ENCODE measurements around the gene CACNA1C.
"Not testable (repeated sequence)": the region's sequence is repeated elsewhere in the genome, so short reads cannot be mapped to it uniquely, and the experiment has no call there.

CACNA1C gene

DNA sequence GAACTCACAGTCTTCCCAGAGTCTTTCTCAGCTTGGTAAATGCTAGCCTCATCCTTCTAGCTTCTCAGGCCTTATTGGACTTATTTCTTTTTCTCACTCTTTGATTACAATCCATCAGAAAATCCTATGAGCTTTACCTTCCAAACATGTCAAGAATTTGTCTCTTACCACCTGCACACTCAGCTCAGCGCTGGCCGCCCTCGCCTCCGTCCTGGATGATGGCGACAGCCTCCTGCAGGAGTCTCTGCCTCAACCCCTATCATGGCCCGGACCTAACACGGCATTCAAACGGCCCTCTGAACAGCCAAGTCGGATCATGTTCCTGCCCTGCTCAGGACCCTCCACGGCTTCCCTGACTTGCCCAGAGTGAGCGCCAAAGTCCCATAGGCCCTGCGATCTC lies 408.9 kb downstream of the CACNA1C start:
- no peak for DNase-seq

DNA sequence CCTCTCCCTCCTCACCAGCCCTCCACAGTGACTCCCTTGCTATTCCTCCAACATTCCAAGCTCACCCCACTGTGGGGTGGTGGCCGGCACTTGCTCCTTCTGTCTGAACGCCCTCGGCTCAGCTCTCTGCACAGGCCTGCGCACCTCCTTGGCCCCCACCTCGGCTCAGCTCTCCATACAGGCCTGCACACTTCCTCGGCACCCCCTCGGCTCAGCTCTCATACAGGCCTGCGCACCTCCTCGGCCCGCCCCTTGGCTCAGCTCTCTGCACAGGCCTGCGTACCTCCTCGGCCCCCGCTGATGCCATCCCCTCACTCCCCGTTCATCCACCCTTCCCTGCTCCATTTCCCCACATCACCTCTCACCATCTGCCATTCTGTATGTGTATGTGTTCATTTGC lies 409.3 kb downstream of the CACNA1C start:
- DNase-seq: no peak

DNA sequence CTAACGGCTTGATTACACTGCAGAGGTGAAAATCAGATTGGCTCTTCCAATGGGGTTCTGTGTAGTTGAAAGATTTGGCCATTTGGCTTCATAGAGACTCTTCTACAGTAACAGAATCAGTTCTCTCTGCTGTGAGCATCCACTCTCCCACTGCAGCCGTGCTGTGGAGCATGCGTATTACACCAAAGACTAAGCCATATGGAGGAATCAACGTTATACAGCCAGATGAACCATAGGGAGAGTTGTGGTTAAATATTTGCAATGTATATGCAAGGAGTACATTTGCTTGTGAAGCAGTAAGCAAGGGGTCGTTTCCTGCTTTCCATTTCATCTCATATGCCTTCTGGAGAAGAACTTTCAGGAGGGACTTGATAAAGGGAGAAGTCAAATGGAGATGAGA lies 410.9 kb downstream of the CACNA1C start:
- DNase-seq: no peak

DNA sequence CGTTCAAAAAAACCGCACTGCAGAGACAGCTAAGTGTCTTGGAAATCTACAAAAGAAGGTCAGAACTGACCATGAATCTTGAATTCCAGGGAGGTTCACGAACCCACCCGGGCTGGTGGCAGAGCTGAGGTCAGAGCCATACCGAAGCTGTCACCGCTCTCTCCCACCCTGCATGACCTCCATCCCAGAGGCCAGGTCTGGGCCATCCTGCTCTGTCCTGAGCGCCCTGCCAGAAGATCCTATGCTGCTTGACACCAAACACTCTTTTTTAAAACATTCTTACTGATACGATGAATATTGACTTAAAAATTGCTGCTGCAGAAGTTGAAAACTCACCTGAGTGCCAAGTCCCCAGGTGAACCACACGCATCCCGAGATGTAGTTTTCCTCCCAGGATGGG lies 412.9 kb downstream of the CACNA1C start:
- no peak for DNase-seq

DNA sequence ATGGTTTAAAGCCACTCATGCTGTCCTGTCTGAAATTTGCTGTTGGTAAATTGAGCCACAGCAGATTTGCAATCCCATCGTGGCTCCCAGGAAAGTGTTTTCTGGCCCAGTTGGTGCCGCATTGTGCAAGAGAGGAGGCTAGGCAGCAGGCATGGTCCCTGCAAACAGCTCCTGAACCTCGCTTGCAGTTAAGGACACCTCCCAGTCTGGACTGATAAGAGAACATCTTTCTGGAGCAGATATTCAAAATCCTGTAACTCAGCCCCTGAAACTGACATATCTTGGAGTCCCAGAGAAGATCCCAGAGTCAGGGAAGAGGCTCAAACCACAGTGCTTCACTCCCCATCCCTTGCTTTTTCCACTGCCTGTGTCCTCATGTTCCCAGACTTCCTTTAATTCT lies 413.4 kb downstream of the CACNA1C start:
- no peak for DNase-seq

DNA sequence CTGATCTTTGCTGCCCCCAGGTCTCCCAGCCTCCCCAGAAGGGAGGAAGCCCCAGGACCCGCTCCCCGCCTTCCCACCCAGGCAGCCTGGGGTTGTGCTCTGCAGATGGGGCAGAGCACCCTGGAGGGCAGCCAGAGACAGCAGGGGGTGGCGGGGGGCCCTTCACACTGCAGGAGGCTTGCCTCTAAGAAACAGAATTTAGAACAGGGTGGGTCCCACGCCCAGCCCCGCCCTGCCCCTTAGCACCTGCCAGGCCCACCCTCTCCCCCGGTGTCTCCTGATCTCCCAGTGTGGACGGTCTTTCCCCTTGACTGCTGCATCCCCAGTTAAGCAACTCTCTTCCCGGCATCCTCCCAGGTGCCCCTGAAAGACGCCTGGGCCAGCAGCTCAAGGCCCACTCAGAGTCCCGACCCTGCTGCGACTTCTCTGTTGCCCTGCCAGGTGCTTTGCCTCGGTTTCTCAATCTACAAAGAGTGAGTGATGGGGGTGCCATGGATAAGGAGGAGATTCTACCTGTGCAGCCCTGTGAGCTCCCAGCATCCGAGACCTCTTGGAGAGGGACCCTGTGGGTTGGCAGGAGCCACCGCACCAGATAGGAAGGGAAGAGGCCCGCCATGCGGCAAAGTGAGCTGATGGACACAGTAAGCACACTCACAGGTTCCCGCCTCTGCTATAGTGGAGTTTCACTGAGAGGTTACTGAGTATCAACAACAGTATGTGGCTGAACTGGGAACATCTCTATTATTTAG lies 414.8 kb downstream of the CACNA1C start:
- no peak for DNase-seq

DNA sequence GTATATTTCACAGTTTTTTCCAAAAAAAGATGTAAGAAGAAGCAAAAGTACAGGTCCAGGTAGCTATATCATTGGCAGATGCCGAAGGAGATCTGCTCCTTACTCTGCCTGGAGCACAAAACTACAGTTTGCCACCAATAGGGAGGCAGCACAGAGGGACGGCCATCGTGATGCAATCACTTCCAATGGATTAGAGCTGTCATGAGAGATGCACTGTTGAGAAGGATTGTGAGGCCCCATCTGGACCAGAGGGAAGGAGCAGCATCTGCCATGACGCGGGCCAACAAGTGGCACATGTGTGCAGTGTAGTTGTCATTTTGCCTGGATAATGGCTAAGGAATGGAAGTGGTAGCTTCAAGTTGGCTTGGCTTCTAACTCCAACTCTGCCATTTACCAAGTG lies 423.2 kb downstream of the CACNA1C start:
- no peak for DNase-seq

DNA sequence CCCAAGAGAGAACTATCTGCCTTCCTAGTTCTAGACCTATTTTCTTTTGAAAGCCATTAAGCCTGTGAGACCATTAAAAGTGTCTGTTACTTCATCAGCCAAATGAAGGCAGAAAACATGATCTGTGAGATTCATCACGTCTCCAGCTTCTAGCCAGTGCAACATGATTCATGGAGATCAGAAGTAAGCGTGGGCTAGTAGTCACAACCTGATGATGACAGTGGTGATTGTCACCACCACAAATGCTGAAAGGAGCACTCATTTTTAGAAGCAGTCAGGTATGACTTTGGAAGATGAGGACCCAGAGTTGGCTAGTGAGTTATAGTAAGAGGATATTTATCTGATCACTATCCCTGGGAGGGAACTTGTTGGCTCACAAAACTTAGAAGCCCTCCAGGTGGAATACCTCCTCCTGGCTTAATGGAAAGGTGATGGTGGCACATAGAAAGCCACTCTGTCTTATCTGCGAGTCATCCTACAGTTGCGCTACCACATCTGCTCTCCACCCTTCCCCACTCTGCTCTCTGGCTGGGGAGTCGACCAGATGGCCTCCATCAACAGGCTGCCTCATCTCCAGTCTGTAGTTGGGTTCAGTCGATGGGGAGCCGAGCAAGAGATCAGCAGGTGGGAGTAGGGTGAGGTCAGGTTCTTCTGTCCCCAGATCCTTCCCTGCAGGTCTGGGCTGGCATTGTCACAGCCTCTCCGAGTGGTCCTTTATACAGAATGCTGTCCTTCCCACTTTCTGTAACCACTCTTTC lies 424.4 kb downstream of the CACNA1C start:
- no peak for DNase-seq

DNA sequence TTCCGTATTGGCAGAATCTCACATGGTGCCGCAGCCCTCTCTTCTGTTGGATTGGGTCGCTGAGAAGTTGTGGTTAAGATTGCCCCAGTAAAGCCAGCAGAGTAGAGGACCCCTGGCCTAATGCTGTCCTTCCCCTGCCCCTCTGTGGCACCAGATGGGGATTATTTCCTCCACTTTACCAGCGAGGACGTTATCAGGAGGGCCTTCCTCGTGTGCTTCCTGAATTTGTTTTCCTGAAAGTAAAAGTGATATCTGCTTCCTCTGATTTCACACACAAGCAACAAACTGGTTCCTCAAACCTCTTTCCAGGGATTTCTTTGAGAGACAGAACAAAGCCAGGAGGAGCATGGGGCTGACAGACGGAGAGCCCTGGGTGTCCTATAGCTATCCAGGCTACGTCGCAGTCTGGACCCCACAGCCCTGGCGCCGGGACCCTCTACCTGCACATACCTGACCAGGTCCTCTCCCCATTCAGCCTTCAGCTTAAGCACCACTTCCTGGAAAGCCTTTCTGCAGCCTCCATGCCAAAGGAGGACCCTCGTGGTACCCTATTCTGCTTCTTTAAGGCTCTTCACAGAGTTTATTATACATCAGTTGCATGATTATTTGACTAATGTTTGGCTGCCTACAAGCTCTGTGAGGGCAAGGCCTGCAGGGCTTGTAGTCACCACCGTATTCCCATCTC lies 427.2 kb downstream of the CACNA1C start:
- peak; percentile 19 to 71 (median 46) for DNase-seq

DNA sequence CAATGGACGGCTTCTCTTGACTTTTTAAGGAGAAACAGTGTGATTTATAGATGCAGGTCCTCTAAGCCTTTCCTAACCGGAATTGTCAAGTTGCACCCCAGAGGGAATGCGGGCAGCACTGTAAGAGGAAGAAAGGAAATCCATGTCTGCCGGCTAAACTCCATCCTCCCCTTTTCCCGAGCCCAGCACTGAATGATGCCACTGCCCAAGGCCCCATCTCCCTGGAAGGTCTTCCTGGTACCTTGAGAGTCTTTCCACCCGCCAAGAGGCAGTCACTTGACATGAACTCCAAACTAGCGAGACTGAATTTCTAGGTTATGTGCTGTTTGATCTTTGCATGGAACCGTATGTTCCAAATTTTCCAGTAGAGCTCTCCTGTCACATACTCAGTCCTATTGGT lies 428.6 kb downstream of the CACNA1C start:
- DNase-seq: no peak

DNA sequence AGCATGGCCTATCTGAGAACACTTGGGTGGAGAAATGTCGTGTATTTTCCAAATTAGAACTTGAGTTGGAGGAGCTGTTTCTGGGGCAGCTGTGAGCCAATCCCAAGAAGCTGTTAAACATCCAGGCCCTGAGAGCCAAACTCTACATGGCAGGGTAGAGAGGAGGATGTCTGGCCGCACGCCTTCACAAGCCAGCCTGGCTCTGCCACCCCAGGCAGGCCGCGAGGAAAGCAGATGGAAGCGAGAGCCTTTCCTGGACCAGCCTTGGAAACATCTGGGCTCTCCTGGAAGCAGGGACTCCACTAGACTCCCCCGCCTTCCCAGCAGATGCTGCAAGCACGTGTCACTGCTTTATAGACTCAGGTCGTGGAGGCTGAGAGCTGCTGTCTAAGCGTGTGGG lies 429.2 kb downstream of the CACNA1C start:
- no peak for DNase-seq

DNA sequence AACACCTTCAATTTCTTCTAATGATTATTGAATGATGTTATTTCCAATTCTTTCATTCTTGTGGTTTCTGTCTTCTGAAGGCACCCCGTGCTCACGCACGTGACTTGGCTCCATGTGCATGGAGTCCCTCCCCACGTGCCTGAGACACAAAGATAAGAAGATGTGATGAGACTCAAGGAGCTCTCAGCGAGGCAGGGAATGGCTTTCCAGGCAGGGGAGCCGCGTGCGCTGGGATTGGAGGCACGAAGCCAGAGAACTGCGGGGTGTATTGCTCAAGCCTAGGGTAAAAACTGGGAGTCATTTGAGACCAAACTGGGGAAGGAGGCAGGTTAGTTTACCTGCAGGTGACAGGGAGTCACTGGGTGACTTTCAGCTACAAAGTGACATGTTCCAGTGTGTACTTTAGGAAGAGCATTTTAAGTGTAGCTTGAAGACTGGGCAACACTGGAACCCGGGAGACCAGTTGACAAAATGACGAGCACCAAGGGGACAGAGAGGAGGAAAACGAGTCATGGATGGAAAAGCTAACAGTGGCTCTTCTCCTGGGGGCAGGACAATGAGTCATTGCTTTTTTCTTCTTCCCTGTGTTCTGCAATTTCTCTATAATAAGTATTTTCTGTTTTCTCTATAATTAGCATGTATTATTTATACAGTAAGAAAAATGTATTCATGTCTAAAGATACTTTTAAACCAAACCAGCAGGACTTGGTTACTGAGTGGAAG lies 430.3 kb downstream of the CACNA1C start:
- DNase-seq: no peak

DNA sequence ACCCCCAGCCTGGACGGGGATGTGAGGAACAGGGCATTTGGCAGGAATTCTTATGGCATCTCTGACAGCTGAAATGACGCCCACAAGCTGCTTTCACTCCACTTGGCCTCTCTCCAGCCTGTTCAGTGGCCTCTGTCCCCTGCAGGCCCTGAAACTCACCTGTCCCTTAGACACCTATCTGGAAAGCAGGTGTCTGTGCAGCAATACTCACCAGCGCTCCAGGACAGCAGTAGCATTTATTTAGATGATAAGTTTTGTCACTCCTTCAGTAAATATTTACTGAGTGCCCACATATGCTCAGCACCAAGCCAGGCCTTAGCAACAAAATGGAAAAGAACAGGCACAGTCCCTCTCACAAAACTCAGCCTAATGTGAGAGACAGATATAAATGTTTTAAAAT lies 430.9 kb downstream of the CACNA1C start:
- no peak for DNase-seq

DNA sequence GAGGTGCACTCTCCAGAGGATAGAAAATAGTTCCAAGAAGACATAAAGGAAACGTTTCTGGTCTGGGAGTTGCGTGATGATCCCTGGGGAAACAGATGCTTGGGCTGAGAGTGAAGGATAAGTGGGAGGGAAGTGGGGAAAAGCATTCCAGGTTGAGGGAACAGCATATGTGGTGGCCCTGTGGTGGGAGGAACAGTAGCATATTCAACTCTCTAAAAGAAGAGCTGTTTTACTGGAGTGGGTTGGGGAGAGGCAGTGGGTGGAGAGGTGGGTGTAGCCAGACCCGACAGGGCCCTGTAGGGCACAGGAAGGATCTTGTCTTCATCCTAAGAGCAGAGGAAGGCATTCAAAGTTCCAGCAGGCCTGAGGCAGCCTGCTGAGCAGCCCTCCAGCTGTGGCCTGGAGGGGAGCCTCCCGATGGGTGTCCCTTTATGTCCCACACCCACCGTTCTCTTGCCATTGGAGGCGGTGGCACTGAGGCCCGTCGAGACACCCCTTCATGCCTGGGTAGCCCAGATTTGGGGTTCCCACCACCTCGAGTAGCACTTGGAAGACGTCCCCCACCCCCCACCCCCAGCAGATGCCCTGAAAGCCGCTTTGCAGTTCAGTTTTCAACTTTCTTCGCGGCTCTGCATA lies 431.5 kb downstream of the CACNA1C start:
- DNase-seq: no peak

DNA sequence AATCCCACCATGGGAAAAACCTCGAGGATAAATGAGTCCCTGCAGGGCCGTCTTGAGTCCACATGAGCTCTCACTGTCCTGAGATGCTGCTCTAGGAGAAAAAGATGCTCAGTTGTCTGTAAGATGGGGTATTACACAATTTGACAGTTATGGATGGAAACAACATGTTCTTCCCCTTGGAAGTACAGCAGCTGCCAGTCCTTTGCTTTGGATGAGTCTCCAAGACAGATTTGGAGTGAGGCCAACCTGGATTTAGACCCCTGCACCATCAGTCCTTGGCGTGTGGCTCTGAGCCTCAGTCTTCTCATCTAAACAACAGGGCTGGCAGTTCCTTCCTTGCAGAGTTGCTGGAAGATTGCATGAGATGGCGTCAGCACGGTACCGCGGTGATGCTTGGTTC lies 432.9 kb downstream of the CACNA1C start:
- DNase-seq: no peak

DNA sequence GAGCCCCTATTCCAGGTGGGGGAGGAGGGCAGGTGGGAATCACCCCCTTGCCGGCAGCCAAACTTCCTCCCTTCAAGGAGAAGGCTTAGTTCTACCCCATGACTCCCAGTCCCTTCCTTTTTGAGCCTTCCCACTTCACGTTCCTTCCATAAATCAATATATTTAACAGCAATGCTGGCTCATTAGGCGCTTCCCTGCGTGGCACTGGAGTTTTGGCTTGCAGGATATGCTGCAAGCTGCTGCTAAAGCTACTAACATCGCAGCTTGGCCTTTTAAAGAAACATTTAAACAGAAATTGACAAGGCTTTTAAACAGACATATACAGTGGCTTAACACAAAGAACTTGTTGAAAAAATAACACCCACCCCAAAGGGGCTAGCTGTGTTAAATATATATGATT lies 434.0 kb downstream of the CACNA1C start:
- no peak for DNase-seq

DNA sequence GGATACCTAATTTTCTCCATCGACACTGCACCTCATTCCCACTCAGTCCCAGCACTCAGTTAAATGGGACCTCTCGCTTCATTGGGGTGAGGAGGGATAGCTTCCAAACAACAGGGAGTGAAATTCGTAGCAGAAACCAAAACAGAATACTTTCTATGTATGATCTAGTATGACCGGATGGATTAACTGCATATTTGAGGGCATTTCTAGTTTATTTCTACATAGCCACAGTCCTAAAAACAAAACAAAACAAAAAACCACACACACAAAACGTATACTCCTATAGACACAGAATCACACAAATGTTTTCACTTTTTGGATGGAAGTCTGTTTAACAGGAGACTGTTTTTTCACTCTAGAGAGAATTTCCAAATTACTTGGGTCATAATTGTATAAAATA lies 434.5 kb downstream of the CACNA1C start:
- no peak for DNase-seq

DNA sequence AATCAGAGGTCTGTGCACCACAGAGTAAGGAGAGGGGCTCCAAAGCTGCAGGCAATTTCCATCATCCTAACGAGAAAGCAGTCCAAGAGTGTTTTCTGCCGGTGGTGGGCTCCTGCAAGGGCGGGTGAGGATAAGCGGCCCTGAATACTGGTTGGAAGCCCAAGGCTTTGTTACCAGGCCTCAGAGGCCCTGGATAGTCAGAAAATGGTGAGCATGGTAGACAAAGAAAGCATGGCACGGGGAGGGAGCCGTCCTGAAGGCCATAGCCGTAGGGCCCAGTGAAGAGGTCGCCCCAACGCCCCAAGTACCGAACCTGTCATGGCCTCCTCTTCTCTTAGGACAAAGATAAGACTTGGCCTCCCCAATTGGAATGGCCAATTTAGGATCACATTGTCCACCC lies 435.3 kb downstream of the CACNA1C start:
- DNase-seq: no peak

DNA sequence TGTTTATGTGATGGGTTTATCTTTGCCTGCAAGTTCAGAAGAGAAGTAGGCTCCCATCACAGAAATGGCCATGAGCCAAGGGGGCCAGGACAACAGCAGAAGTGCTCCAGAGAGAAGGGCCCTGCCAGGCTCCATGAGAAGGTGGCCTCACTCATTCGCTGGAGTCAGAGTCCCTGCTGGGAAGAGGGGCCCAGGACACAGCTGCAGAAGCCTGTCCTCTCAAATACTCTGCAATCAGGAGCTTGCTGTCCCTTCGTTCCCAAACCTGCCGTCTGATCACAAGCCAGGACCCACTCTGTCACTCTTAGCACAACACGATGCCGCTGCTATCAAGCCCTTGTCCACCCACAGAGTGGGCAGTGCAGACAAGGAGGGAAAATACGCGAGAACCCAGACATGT lies 435.8 kb downstream of the CACNA1C start:
- no peak for DNase-seq

DNA sequence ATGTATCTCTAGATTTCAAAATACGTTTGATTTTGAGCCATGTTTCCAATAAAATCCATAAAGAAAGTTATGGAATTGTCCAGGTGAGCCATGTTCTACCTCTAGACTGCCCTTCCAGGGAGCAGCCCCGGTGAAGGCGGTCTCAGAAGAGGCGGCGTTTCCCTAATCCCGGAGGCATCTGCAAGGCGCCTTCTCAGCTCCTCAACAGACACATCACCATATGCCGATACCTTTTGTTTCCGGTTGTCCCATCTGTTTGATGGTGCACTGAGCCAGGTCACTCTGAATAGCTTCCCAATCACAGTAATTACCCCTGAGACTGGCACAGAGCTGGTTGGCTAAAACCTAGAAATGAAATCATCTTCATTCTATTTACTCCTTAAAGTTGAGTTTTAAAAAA lies 436.5 kb downstream of the CACNA1C start:
- DNase-seq: no peak

DNA sequence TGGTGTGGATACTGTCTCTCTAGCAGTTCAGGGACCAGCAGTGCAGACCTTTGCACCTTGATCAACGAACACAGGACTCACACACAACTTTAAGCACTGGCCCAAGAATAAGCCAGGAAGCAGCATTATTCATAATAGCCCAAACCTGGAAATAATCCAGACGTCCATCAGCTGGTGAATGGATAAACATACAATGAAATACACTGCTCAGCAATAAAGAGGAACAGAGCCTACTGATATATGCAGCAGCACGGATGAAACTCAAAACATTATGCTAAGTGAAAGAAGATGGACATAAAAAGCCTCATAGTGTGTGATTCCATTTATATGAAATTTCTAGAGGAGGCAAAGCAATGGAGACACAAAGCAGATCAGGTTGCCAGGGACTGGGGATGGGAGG lies 438.0 kb downstream of the CACNA1C start:
- no peak for DNase-seq

DNA sequence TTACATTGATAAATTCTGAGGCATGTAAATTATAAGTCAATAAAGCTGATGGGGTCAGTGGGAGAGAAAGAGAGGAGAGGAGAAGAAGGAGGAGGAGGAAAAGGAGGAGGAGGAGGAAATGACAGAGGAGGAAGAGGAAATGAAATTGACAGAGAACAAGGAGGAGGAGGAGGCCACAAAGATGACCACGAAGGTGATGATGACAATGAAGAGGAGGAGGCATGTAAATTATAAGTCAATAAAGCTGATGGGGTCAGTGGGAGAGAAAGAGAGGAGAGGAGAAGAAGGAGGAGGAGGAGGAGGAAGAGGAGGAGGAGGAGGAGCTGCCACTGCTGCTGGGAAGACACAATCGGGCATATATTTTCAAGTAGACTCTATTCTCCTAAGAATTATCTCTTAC lies 438.6 kb downstream of the CACNA1C start:
- DNase-seq: not testable (repeated sequence)

DNA sequence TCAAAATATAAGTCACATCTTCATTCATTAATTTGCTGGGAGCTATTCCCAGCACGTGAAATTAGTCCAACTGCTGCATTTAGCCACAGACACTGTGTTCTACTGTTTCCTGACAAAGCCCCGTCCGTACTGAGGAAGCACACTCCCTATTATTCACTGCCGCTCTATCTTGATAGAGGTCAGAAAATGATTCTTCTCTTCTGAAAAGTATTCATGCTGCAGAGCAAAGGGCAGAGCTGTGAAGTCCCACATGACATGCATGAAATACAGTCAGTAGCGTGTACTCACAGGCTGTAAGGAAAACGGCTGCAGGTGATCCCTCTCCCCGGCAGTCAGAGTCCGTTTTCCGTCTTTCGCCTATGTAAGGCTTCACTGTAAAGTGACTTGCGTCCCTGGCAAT lies 439.4 kb downstream of the CACNA1C start:
- no peak for DNase-seq
